ENCODE data around the gene RALGAPA1.

DNA sequence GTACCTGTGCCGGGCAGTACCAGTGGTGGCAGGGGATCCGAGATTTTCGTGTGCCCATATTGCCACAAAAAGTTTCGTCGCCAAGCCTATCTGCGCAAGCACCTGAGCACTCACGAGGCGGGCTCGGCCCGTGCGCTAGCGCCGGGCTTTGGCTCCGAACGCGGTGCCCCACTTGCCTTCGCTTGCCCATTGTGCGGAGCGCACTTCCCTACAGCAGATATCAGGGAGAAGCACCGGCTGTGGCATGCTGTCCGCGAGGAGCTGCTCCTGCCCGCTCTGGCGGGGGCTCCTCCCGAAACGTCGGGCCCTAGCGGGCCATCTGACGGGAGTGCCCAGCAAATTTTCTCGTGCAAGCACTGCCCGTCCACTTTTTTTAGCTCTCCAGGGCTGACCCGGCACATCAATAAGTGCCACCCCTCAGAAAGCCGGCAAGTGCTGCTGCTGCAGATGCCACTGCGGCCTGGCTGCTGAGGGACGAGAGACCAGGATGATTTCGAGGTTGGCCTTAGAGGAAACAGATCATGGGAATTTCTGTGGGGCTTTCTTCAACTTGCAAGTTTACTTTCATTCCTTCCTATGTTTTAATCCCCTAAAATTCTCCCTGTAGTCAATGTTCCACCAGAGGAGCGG, 273.5 kb downstream of the RALGAPA1 start:
- TF ChIP-seq EZH2 (IDR thresholded peaks at IDR 0.05; ENCODE audit: insufficient read depth, poor library complexity, severe bottlenecking) (no peak), EZH2phosphoT487 (IDR thresholded peaks at IDR 0.05; ENCODE audit: insufficient read depth, low read depth) (no peak)

All from GM23248 (cell line).